HepG2 (cell line): ENCODE data around the gene NUP133. TPM values are rescaled to one million over a fixed set of nuclear protein-coding genes. Genes with fewer than 3 reads are reported as not detected.

Experiments
- ATAC-seq: fragments of 200-7000 bp; cut with Tn5 transposase; 3 replicates; pipeline ENCODE4 v1.9.1; 2020; ENCODE audit warnings: mild to moderate bottlenecking, moderate library complexity
- BruUV-seq: library from RNA; stranded (reverse); fragments of 400-500 nt; replicated peaks from 2 replicates; lab custom pipeline; 2021; lab: Mats Ljungman, UMichigan
- CTCF ChIA-PET: fragments of 300-600 bp; formaldehyde crosslinking; extraction: SDS; loops from one replicate; lab custom pipeline; 2021; ENCODE audit warnings: low total read pairs, inconsistent platforms, low intra/inter-chr PET ratio; lab: Yijun Ruan, JAX
- POLR2A ChIA-PET: fragments of 350-600 bp; sonication (Branson Sonifier 250); formaldehyde crosslinking; loops from one replicate; lab custom pipeline; 2020; ENCODE audit warnings: antibody characterized with exemption, inconsistent platforms; lab: Yijun Ruan, JAX
- DNase-seq: peaks from one replicate; pipeline ENCODE4 v3.0.0-alpha.2; 2015; ENCODE audit warnings: low spot score
- FAIRE-seq: peaks from 3 replicates; lab custom pipeline; 2011; peaks lifted over from hg19 to GRCh38; lab: Jason Lieb, UNC
- H2AFZ ChIP-seq: one replicate; pipeline ENCODE4 v1.6.1; 2011; ENCODE audit warnings: low read length, inconsistent platforms
- H3K27ac ChIP-seq: fragments of 300-600 bp; 3 replicates; pipeline ENCODE4 v1.8.0; 2011; ENCODE audit warnings: mixed run types, mild to moderate bottlenecking, mixed read lengths, low read length, inconsistent platforms; ENCODE audit not compliant: insufficient read depth; ENCODE audit errors: extremely low read length
- H3K27me3 ChIP-seq, 2 experiments: fragments of 200-600 bp in 1 of 2; 2 replicates in 1 of 2; 3 replicates in 1 of 2; pipeline versions ENCODE4 v1.6.0 to v1.8.0; 2011; ENCODE audit warnings: low read length in 2 of 2, mild to moderate bottlenecking in 2 of 2, moderate library complexity in 2 of 2, inconsistent platforms in 1 of 2; ENCODE audit not compliant: insufficient read depth in 2 of 2, control insufficient read depth in 1 of 2
- H3K36me3 ChIP-seq, 2 experiments: fragments of 200-600 bp in 1 of 2; replicated peaks in 1 of 2; 2 replicates in 1 of 2; 3 replicates in 1 of 2; pipeline versions ENCODE4 v1.5.1 to v1.8.0; 2011; ENCODE audit warnings: low read length in 2 of 2, inconsistent platforms in 1 of 2; ENCODE audit not compliant: insufficient read depth in 2 of 2, control insufficient read depth in 1 of 2
- H3K4me1 ChIP-seq: 2 replicates; pipeline ENCODE4 v1.5.1; 2012; ENCODE audit warnings: low read length, inconsistent platforms; ENCODE audit not compliant: insufficient read depth
- H3K4me2 ChIP-seq: 2 replicates; pipeline ENCODE4 v1.6.0; 2011; ENCODE audit warnings: low read depth, low read length, inconsistent platforms
- H3K4me3 ChIP-seq, 3 experiments: fragments of 200-600 bp in 1 of 3; sonication (generic), shearing (Covaris generic) in 1 of 3; replicated peaks in 1 of 3; 2 replicates each; pipeline ENCODE4 v1.5.1; 2011 to 2016; ENCODE audit warnings: low read length in 3 of 3, inconsistent platforms in 2 of 3, low read depth in 2 of 3, mild to moderate bottlenecking in 2 of 3, control low read depth in 1 of 3, mixed read lengths in 1 of 3; ENCODE audit not compliant: insufficient read depth in 1 of 3
- H3K79me2 ChIP-seq: one replicate; pipeline ENCODE4 v1.6.1; 2011; ENCODE audit warnings: low read length, inconsistent platforms; ENCODE audit not compliant: insufficient read depth
- H3K9ac ChIP-seq: 2 replicates; pipeline ENCODE4 v1.6.0; 2011; ENCODE audit warnings: mild to moderate bottlenecking, low read depth, low read length, inconsistent platforms; ENCODE audit not compliant: insufficient read depth
- H3K9me3 ChIP-seq: 2 replicates; pipeline ENCODE4 v1.5.1; 2012; ENCODE audit warnings: mild to moderate bottlenecking, low read length
- H4K20me1 ChIP-seq: 2 replicates; pipeline ENCODE4 v1.6.0; 2011; ENCODE audit warnings: inconsistent platforms, mild to moderate bottlenecking, low read length, moderate library complexity; ENCODE audit not compliant: insufficient read depth
- GATAD2A ChIP-seq: IDR thresholded peaks from 2 replicates; pipeline ENCODE4 v1.6.1; 2016
- MBD4 ChIP-seq: IDR thresholded peaks from 2 replicates; pipeline ENCODE4 v1.6.1; 2012; ENCODE audit warnings: low read length, inconsistent platforms, borderline replicate concordance
- NFYB ChIP-seq: sonication (generic); formaldehyde crosslinking; IDR thresholded peaks from 2 replicates; pipeline ENCODE4 v1.4.0; 2020; ENCODE audit warnings: missing genetic modification reagents
- SMYD3 ChIP-seq: sonication (generic); formaldehyde crosslinking; IDR thresholded peaks from 2 replicates; pipeline ENCODE4 v1.8.1; 2023; ENCODE audit warnings: mild to moderate bottlenecking, missing genetic modification reagents
- TSC22D2 ChIP-seq: sonication (generic); formaldehyde crosslinking; IDR thresholded peaks from 2 replicates; pipeline ENCODE4 v1.5.1; 2020; ENCODE audit warnings: missing genetic modification reagents, mild to moderate bottlenecking, borderline replicate concordance
- YEATS2 ChIP-seq: sonication (generic); formaldehyde crosslinking; IDR thresholded peaks from 2 replicates; pipeline ENCODE4 v1.4.0; 2020; ENCODE audit warnings: missing genetic modification reagents, borderline replicate concordance
- ZBTB7A ChIP-seq: sonication (generic); formaldehyde crosslinking; IDR thresholded peaks from 2 replicates; pipeline ENCODE4 v1.8.0; 2022; ENCODE audit warnings: mild to moderate bottlenecking, missing genetic modification reagents
- ZNF672 ChIP-seq: sonication (generic); formaldehyde crosslinking; IDR thresholded peaks from 2 replicates; pipeline ENCODE4 v1.8.1; 2022; ENCODE audit warnings: missing genetic modification reagents
- ZNF839 ChIP-seq: sonication (generic); formaldehyde crosslinking; IDR thresholded peaks from 2 replicates; pipeline ENCODE4 v1.4.0; 2020; ENCODE audit warnings: missing genetic modification reagents, mild to moderate bottlenecking, borderline replicate concordance
- WGBS: methylation state at CpG from one replicate; pipeline ENCODE4 v1.1.6; 2017; ENCODE audit warnings: low lambda C conversion rate; 5-methylcytosine and 5-hydroxymethylcytosine counted together
- in situ Hi-C: cut with HindIII; loops from 2 replicates; pipeline ENCODE4 v1.10.0; 2017; ENCODE audit warnings: low pct_unique_long_range_greater_than_20kb; ENCODE audit not compliant: extremely low pct_ligation_motif_present
- intact Hi-C: fragments of 100-400 bp; cut with micrococcal nuclease; formaldehyde crosslinking; loops from one replicate; pipeline ENCODE4 v1.10.0; 2022; ENCODE audit not compliant: unreplicated experiment
- polyA plus RNA-seq, 8 experiments: library from polyadenylated mRNA; depleted of rRNA in 3 of 8; stranded (reverse) in 7 of 8; unstranded in 1 of 8; fragments of >200 nt; fragmentation: Illumina TruSeq in 4 of 8; extraction: Trizol in 4 of 8; gene quantifications; 2 replicates each; pipeline versions ENCODE4 v1.2.1 to v1.2.3, GENCODE V29; 2011 to 2016; ENCODE audit warnings: low read depth in 4 of 8, missing spikeins in 1 of 8, mixed read lengths in 1 of 8; ENCODE audit not compliant: insufficient read depth in 1 of 8
- total RNA-seq, 5 experiments: library from RNA; depleted of rRNA; stranded (reverse); fragments of >200 nt; fragmentation: Illumina TruSeq; extraction: Trizol; gene quantifications; 2 replicates each; pipeline ENCODE4 v1.2.3, GENCODE V29; 2016; ENCODE audit warnings: low read depth in 1 of 5
- TF ChIP-seq, protein P1 (sequence below): sonication (generic); formaldehyde crosslinking; IDR thresholded peaks from 2 replicates; pipeline ENCODE4 v1.8.1; 2023; ENCODE audit warnings: mild to moderate bottlenecking, missing genetic modification reagents
- TF ChIP-seq, protein P2 (sequence below): IDR thresholded peaks from 2 replicates; pipeline ENCODE4 v1.6.1; 2012; ENCODE audit warnings: inconsistent platforms
- TF ChIP-seq, protein P3 (sequence below): conservative IDR thresholded peaks from 2 replicates; pipeline ENCODE4 v1.6.1; 2018; ENCODE audit warnings: missing genetic modification reagents
- TF ChIP-seq, protein P4 (sequence below): sonication (generic); formaldehyde crosslinking; IDR thresholded peaks from 2 replicates; pipeline ENCODE4 v1.5.0; 2020; ENCODE audit warnings: mild to moderate bottlenecking, missing genetic modification reagents

NUP133 gene
- total and polyA plus RNA-seq, 2 of the 13 experiments (the other 11 are each of a cell fraction or from before 2014, with no cell fraction given): 17.7 to 45.6 TPM

DNA sequence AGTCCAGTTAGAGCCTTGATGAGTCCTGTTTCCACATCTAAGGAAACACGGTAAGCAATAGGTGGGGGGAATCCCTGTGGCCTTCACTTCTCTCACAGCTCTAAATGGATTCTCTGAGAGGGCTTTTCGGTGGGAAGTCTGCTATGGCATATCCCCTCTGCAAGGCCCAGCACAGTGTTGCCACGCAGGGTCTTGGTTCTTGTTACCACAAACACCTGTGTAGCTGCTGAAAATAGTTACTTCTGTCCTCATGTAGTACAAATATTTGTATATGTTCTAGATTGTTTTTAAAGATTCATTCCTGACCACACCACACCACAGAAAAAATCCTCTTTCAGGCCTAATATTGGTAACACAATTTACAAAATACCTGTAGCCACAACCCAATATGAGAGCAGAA lies 79.9 kb downstream of the NUP133 start:
- DNase-seq (no peak), FAIRE-seq (no peak), ATAC-seq (no peak)
- 18% methylated on average over 2 of the region's 3 CpGs for WGBS
- Histone ChIP-seq H3K27ac (no peak overlapping the region), H3K4me2 (no peak overlapping the region), H3K4me3 (no peak overlapping the region), H3K9me3 (no peaks in the 10 kb centered on the region), H3K36me3 (no peaks in the 10 kb centered on the region), H2AFZ (no peak overlapping the region), H3K79me2 (no peaks in the 10 kb centered on the region), H3K4me1 (no peaks in the 10 kb centered on the region), H3K9ac (no peak overlapping the region), H4K20me1 (no peaks in the 10 kb centered on the region), H3K27me3 (0 out of 5 replicates have a peak, but pooled peaks cover 2 to 4% of the 10 kb centered on the region in 2 experiments)
- in situ Hi-C loops (no loop called here), intact Hi-C loops (no loop called here)
- TF ChIP-seq, protein P1, sequence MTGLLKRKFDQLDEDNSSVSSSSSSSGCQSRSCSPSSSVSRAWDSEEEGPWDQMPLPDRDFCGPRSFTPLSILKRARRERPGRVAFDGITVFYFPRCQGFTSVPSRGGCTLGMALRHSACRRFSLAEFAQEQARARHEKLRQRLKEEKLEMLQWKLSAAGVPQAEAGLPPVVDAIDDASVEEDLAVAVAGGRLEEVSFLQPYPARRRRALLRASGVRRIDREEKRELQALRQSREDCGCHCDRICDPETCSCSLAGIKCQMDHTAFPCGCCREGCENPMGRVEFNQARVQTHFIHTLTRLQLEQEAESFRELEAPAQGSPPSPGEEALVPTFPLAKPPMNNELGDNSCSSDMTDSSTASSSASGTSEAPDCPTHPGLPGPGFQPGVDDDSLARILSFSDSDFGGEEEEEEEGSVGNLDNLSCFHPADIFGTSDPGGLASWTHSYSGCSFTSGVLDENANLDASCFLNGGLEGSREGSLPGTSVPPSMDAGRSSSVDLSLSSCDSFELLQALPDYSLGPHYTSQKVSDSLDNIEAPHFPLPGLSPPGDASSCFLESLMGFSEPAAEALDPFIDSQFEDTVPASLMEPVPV (CRISPR knock-in tag): no peak
- TF ChIP-seq, protein P2, sequence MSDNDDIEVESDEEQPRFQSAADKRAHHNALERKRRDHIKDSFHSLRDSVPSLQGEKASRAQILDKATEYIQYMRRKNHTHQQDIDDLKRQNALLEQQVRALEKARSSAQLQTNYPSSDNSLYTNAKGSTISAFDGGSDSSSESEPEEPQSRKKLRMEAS: no peak
- no peak for TF ChIP-seq YEATS2 (CRISPR knock-in tag)
- TF ChIP-seq NFYB (CRISPR knock-in tag): no peak
- TF ChIP-seq GATAD2A (CRISPR knock-in tag): no peak
- TF ChIP-seq MBD4: no peak
- TF ChIP-seq SMYD3: no peak
- no peak for TF ChIP-seq ZNF672 (CRISPR knock-in tag)
- TF ChIP-seq ZBTB7A: no peak
- TF ChIP-seq, protein P3, sequence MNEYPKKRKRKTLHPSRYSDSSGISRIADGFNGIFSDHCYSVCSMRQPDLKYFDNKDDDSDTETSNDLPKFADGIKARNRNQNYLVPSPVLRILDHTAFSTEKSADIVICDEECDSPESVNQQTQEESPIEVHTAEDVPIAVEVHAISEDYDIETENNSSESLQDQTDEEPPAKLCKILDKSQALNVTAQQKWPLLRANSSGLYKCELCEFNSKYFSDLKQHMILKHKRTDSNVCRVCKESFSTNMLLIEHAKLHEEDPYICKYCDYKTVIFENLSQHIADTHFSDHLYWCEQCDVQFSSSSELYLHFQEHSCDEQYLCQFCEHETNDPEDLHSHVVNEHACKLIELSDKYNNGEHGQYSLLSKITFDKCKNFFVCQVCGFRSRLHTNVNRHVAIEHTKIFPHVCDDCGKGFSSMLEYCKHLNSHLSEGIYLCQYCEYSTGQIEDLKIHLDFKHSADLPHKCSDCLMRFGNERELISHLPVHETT (CRISPR knock-in tag): no peak
- TF ChIP-seq ZNF839 (CRISPR knock-in tag): no peak
- no peak for TF ChIP-seq TSC22D2
- TF ChIP-seq, protein P4, sequence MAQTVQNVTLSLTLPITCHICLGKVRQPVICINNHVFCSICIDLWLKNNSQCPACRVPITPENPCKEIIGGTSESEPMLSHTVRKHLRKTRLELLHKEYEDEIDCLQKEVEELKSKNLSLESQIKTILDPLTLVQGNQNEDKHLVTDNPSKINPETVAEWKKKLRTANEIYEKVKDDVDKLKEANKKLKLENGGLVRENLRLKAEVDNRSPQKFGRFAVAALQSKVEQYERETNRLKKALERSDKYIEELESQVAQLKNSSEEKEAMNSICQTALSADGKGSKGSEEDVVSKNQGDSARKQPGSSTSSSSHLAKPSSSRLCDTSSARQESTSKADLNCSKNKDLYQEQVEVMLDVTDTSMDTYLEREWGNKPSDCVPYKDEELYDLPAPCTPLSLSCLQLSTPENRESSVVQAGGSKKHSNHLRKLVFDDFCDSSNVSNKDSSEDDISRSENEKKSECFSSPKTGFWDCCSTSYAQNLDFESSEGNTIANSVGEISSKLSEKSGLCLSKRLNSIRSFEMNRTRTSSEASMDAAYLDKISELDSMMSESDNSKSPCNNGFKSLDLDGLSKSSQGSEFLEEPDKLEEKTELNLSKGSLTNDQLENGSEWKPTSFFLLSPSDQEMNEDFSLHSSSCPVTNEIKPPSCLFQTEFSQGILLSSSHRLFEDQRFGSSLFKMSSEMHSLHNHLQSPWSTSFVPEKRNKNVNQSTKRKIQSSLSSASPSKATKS: no peak
- CTCF ChIA-PET: no interaction called here
- BruUV-seq: no TSS peak
- POLR2A ChIA-PET: no interaction called here
